Psoas muscle (tissue), 8 donors: ENCODE results near the gene S100A16. TPM values are rescaled to one million over a fixed set of nuclear protein-coding genes. Genes with fewer than 3 reads are reported as not detected.
"Not testable (repeated sequence)": the region's sequence is repeated elsewhere in the genome, so short reads cannot be mapped to it uniquely, and the experiment has no call there.

ENCODE experiments used
- ATAC-seq, 4 donors: fragments of 200-7000 bp; cut with Tn5 transposase; one replicate each; pipeline ENCODE4 v1.9.1; 2020; ENCODE audit warnings: moderate library complexity in 3 of 4, mild to moderate bottlenecking in 2 of 4
- DNase-seq, 2 donors: peaks; one replicate each; pipeline ENCODE4 v3.0.0-alpha.2; 2020
- H3K27ac ChIP-seq: fragments of 200-600 bp; one replicate; pipeline ENCODE4 v1.8.0; 2022
- H3K27me3 ChIP-seq, 3 donors: fragments of 200-600 bp in 1 of 3; one replicate each; pipeline versions ENCODE4 v1.6.1 to v1.8.0; 2013 to 2022; ENCODE audit warnings: low read length in 2 of 3, mild to moderate bottlenecking in 2 of 3, moderate library complexity in 1 of 3; ENCODE audit not compliant: insufficient read depth in 3 of 3
- H3K36me3 ChIP-seq, 2 donors: fragments of 200-600 bp in 1 of 2; one replicate each; pipeline versions ENCODE4 v1.6.1 to v1.8.0; 2013 to 2022; ENCODE audit warnings: low read depth in 1 of 2, mild to moderate bottlenecking in 1 of 2, moderate library complexity in 1 of 2; ENCODE audit not compliant: insufficient read depth in 1 of 2
- H3K4me1 ChIP-seq: fragments of 200-600 bp; one replicate; pipeline ENCODE4 v1.8.0; 2022
- H3K4me3 ChIP-seq: fragments of 200-600 bp; one replicate; pipeline ENCODE4 v1.8.0; 2022; ENCODE audit warnings: mild to moderate bottlenecking
- H3K9me3 ChIP-seq: fragments of 200-600 bp; one replicate; pipeline ENCODE4 v1.8.0; 2022
- CTCF ChIP-seq: fragments of 200-600 bp; IDR thresholded peaks from one replicate; pipeline ENCODE4 v1.8.0; 2022; ENCODE audit warnings: antibody characterized with exemption
- WGBS, 3 donors: extraction: QIAGEN DNeasy Blood & Tissue Kit; methylation state at CpG; one replicate each; pipeline versions ENCODE4 v1.1.6 to v1.1.7; 2013; 5-methylcytosine and 5-hydroxymethylcytosine counted together
- intact Hi-C, 2 donors: fragments of 100-400 bp; cut with DNase I; formaldehyde crosslinking; loops; one replicate each; pipeline versions ENCODE4 v1.11.0 to v1.14.2; 2022
- polyA plus RNA-seq, 3 donors: library from polyadenylated mRNA; stranded (reverse); fragments of 200-250 nt; gene quantifications; one replicate each; pipeline ENCODE4 v1.2.3, GENCODE V29; 2013
- total RNA-seq, 4 donors: library from RNA; stranded (reverse); fragmentation: NEBNext Ultra II Directional in 2 of 4; extraction: Animal tissue kit (Norgen Biotek cat#: 25700) in 2 of 4; gene quantifications; one replicate each; pipeline versions ENCODE4 v1.2.1 to v1.2.4, GENCODE V29; 2021 to 2023
- donor health status: healthy with polysubstance abuse.
- donor health status: DM: no; HTN: no; CAD: no; lungs with moderate emphysema.
- donor health status: Bipolar disorder and iron deficiency.
- donor health status: healthy.
- donor health status: DM: yes; HTN: yes; CAD: no.
- donor health status: DM: no; HTN: no; CAD: no.
- donor health status: DM: no; HTN: no; CAD: no.
- donor health status: DM: yes; HTN: yes; CAD: no.

Gene S100A16
- total and polyA plus RNA-seq, 7 donors: 23.3 to 251 (median 38.1) TPM

- Histone ChIP-seq H3K4me3 (no peak within 1 kb of the TSS), H3K4me1 (peaks cover 32% of the 10 kb centered on the region)
Observed at GRCh38 chr1:153565529-153566374, 47.2 kb downstream of the S100A16 start, which contains the start of gene S100A2. Gene S100A2, minus strand, starts transcription at chr1:153565844. Its CDS starts 1,967 bp downstream, at chr1:153563877.

DNA sequence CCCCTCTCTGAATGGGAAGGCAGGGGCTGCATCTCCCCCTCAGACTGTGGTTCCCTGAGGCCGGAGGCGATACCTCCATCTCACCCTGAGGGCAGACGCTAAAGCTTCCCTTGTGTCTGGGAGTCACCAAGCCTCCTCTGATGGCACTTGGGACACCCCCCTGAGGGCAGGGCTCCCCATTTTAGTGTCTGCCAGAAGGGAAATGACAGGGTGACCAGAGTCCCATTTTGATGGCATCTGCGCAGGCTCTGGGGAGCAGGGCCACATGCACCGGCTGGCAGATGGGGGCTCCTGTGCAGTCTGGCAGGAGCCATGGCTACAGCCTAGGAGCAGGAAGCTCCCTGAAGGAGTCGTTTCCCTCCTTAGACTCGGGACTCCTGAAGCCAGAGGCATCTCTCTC is 48.9 kb downstream of the S100A16 start:
- peaks cover 32% of the 10 kb centered on the region for H3K4me1 ChIP-seq
- no peaks in the 10 kb centered on the region for H3K9me3 ChIP-seq
- ATAC-seq (no peak), DNase-seq (peak in 1 of 2 donors; percentile 16)
- 87 to 95% (median 92%) methylated on average over 7 of the region's 7 CpGs for whole genome bisulfite sequencing, 3 donors
- TF ChIP-seq CTCF: no peak
- H3K27ac ChIP-seq: no peak overlapping the region
- H3K4me3 ChIP-seq: no peak overlapping the region
- intact Hi-C loops: no loop called here
- no peaks in the 10 kb centered on the region for H3K36me3 ChIP-seq
- no peaks in the 10 kb centered on the region for H3K27me3 ChIP-seq

More at GRCh38 chr1:153565529-153566374, 47.2 kb downstream of the S100A16 start, which contains the start of gene S100A2:
- DNase-seq (peak; percentile 72 to 75), ATAC-seq (peak; percentile 57 to 73 (median 68))
- 49 to 71% (median 53%) methylated on average over 8 of the region's 8 CpGs for WGBS, 3 donors
- intact Hi-C loops: loop anchor here (2.0 to 5.0 kb wide), 2 partner anchors 55 to 213 kb away; no protein-coding TSS in a partner anchor
- H3K9me3 ChIP-seq: no peaks in the 10 kb centered on the region
- peak within 1 kb of the TSS; percentile 88 for H3K27ac ChIP-seq
- no peaks in the 10 kb centered on the region for H3K27me3 ChIP-seq
- no peaks in the 10 kb centered on the region for H3K36me3 ChIP-seq
- TF ChIP-seq CTCF: no peak

DNA sequence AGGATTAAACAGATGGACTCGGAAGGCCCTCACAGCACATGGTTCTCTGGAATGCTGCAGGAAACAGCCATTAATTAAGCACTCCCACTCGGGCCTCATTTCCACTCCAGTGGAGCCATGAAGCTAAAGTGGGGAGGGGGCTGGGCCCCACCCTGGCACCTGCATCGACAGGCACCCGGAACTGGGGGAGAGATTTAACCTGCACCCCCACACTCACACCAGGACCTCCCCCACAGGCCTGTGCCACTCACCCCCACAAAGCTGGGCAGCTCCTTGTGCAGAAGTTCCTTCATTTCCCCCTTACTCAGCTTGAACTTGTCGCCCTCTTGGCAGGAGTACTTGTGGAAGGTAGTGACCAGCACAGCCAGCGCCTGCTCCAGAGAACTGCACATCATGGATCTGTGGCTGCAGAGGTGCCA is 49.4 kb downstream of the S100A16 start:
- WGBS, 3 donors: 73 to 75% (median 73%) methylated on average over 6 of the region's 6 CpGs
- TF ChIP-seq CTCF: no peak
- no peaks in the 10 kb centered on the region for H3K36me3 ChIP-seq
- no peaks in the 10 kb centered on the region for H3K9me3 ChIP-seq
- no peaks in the 10 kb centered on the region for H3K27me3 ChIP-seq
- no peak for ATAC-seq
- intact Hi-C loops: no loop called here
- DNase-seq: peak in 1 of 2 donors; percentile 30
- no peak overlapping the region for H3K4me3 ChIP-seq
- no peak overlapping the region for H3K27ac ChIP-seq
- peaks cover 32% of the 10 kb centered on the region for H3K4me1 ChIP-seq

DNA sequence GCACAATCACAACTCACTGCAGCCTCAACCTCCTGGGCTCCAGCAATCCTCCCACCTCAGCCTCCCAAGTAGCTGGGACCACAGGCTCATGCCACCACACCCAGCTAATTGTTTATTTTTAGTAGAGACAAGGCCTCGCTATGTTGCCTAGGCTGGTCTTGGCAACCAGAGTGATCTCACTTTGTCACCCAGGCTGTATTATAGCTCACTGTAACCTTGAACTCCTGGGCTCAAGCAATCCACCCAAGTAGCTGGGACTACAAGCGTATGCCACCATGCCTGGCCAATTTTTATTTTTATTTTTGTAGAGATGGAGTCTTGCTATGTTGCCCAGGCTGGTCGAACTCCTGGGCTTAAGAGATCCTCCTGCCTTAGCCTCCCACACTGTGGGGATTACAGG is 50.9 kb downstream of the S100A16 start:
- H3K9me3 ChIP-seq, DNase-seq, H3K27me3 ChIP-seq, H3K27ac ChIP-seq, H3K36me3 ChIP-seq, intact Hi-C loops, H3K4me3 ChIP-seq, ATAC-seq: not testable (repeated sequence)
- peaks cover 19% of the 10 kb centered on the region for H3K4me1 ChIP-seq
- WGBS, 3 donors: 62 to 91% (median 69%) methylated on average over 3 of the region's 3 CpGs

DNA sequence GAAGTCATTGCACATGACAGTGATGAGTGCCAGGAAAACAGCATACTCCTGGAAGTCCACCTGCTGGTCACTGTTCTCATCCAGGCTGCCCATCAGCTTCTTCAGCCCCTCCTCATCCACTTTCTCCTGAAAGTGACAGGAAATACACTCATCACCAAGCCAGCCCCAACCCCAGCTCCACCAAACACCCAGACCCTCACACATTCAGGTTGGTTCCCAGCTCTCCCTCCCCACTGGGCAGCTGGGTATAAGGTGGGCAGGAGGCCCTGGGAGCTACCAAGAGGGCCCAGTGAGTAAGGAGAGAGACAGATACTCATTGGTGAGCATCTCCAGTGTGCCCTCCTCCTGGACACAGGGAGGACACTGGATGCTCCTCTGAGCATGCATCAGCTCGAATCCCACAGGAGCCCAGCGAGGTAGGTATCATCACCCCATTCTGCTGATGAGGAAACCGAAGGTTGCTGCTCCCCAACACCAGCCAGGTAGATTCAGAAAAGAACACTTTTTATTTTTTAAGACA is 51.4 kb downstream of the S100A16 start:
- H3K27ac ChIP-seq: no peak overlapping the region
- no peak overlapping the region for H3K4me3 ChIP-seq
- no peaks in the 10 kb centered on the region for H3K27me3 ChIP-seq
- H3K9me3 ChIP-seq: no peaks in the 10 kb centered on the region
- peaks cover 14% of the 10 kb centered on the region for H3K4me1 ChIP-seq
- intact Hi-C loops: no loop called here
- ATAC-seq (no peak), DNase-seq (peak in 1 of 2 donors; percentile 20)
- WGBS, 3 donors: 95 to 98% (median 96%) methylated on average over 3 of the region's 3 CpGs
- H3K36me3 ChIP-seq: no peaks in the 10 kb centered on the region
- no peak for TF ChIP-seq CTCF
